Measurements from ENCODE around the gene VKORC1.
"Not testable (repeated sequence)": the region's sequence is repeated elsewhere in the genome, so short reads cannot be mapped to it uniquely, and the experiment has no call there.

VKORC1 gene

GRCh38 chr16:31094424-31095120 is at the start of gene VKORC1:
VKORC1 (minus strand) TSS chr16:31094797; CDS start chr16:31094729, 68 bp downstream.
- peak; percentile 95 for DNase-seq

GRCh38 chr16:31143694-31144148 is 49.1 kb upstream of the VKORC1 start:
- DNase-seq: no peak

- no peak for DNase-seq
Measured at GRCh38 chr16:31143011-31143693, 48.6 kb upstream of the VKORC1 start.

- DNase-seq: peak; percentile 97
Measured at GRCh38 chr16:31142109-31143010, 47.8 kb upstream of the VKORC1 start.

- DNase-seq: no peak
Measured at GRCh38 chr16:31141489-31142108, 47.0 kb upstream of the VKORC1 start.

GRCh38 chr16:31141071-31141469 is 46.5 kb upstream of the VKORC1 start:
- not testable (repeated sequence) for DNase-seq

GRCh38 chr16:31138621-31139578 is 44.3 kb upstream of the VKORC1 start:
- no peak for DNase-seq

- not testable (repeated sequence) for DNase-seq
Measured at GRCh38 chr16:31136822-31137499, 42.4 kb upstream of the VKORC1 start.

- no peak for DNase-seq
Measured at GRCh38 chr16:31136287-31136662, 41.7 kb upstream of the VKORC1 start.

- peak; percentile 39 for DNase-seq
Measured at GRCh38 chr16:31135535-31136286, 41.1 kb upstream of the VKORC1 start, which contains the start of gene PRSS8. PRSS8 (minus strand) TSS chr16:31135727; CDS start chr16:31135498, 229 bp downstream.

GRCh38 chr16:31134625-31135534 is 40.3 kb upstream of the VKORC1 start:
- DNase-seq: peak; percentile 37

GRCh38 chr16:31134091-31134571 is 39.5 kb upstream of the VKORC1 start:
- no peak for DNase-seq

- no peak for DNase-seq
Measured at GRCh38 chr16:31133046-31133501, 38.5 kb upstream of the VKORC1 start.

GRCh38 chr16:31132303-31132979 is 37.8 kb upstream of the VKORC1 start:
- no peak for DNase-seq

- DNase-seq: no peak
Measured at GRCh38 chr16:31131841-31132271, 37.3 kb upstream of the VKORC1 start.

GRCh38 chr16:31131416-31131815 is 36.8 kb upstream of the VKORC1 start:
- DNase-seq: no peak

GRCh38 chr16:31130899-31131298 is 36.3 kb upstream of the VKORC1 start:
- DNase-seq: peak; percentile 24

GRCh38 chr16:31130336-31130891 is 35.8 kb upstream of the VKORC1 start:
- DNase-seq: no peak

All from DMS153 (cell line).